ENCODE results near the gene ALG1.
"Not testable (repeated sequence)": the region's sequence is repeated elsewhere in the genome, so short reads cannot be mapped to it uniquely, and the experiment has no call there.

DNA sequence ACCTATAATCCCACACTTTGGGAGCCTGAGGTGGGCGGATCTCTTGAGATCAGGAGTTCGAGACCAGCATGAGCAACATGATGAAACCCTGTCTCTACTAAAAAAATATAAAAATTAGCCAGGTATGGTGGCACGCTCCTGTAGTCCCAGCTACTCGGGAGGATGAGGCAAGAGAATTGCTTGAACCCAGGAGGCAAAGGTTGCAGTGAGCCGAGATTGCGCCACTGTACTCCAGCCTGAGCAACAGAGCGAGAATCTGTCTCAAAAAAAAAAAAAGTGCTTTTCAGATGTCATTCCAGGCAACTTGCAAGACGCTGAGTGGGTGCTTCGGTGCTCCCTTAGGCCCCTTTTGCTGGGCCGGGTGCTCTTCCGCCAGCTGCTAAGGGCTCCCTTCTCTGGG, 27.1 kb upstream of the ALG1 start:
- TF ChIP-seq RFX1 (IDR thresholded peaks at IDR 0.05); CTCF (CRISPR knock-in tag; IDR thresholded peaks at IDR 0.05); NFE2L1 (CRISPR knock-in tag; IDR thresholded peaks at IDR 0.05; ENCODE audit: borderline replicate concordance): not testable (repeated sequence)
